ENCODE measurements around the gene CDK14.

Gene CDK14

DNA sequence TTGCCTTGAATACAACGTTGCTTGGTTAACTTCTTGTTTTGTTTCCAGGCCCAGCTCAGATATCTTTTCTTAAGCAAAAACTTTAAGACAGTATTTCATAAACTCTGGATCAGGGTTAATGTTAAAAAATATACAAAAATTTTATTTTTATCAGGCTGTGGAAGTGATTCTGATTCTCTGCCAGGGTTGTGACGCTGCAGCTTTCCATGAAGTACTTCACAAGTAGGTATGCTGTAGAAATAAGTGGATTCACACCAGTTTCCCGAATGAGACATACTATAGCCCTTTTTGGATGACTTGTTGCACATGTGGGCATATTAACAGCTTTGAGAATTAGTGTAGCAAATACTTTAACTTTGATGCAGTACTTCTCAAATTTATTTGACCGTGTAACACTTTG is 70.1 kb downstream of the CDK14 start:
- DNase-seq = no peak
- Histone ChIP-seq H3K79me1 (ENCODE audit: low read length) (no peaks in the 10 kb centered on the region), H3K36me3 (ENCODE audit: control insufficient read depth in 1 of 2, insufficient read depth in 2 of 2, low read length in 2 of 2) (no peaks in the 10 kb centered on the region), H3K4ac (ENCODE audit: low read depth, low read length) (no peak overlapping the region), H3K4me1 (ENCODE audit: control insufficient read depth in 1 of 2, insufficient read depth in 2 of 2, low read length in 2 of 2) (no peaks in the 10 kb centered on the region), H3K14ac (ENCODE audit: low read length) (no peak overlapping the region), H2BK5ac (ENCODE audit: low read depth, low read length, poor library complexity) (no peak overlapping the region), H2AK5ac (ENCODE audit: low read length) (no peak overlapping the region), H3K9ac (ENCODE audit: low read length) (no peak overlapping the region), H2AFZ (ENCODE audit: insufficient read depth, low read length, poor library complexity) (no peak overlapping the region), H3K79me2 (ENCODE audit: control insufficient read depth, insufficient read depth, low read length, poor library complexity) (no peaks in the 10 kb centered on the region), H4K8ac (ENCODE audit: low read depth, low read length) (no peak overlapping the region), H3K27ac (ENCODE audit: low read depth, low read length) (no peak overlapping the region), H2BK12ac (ENCODE audit: low read length) (no peak overlapping the region), H3K23ac (ENCODE audit: low read length) (no peak overlapping the region), H4K12ac (ENCODE audit: low read depth, low read length) (no peak overlapping the region), H3K18ac (ENCODE audit: low read length) (no peak overlapping the region), H2BK120ac (ENCODE audit: insufficient read depth, low read length, poor library complexity) (no peak overlapping the region), H3K4me3 (ENCODE audit: low read depth, low read length) (no peak overlapping the region), H3K9me3 (ENCODE audit: insufficient read depth, low read depth, low read length) (no peaks in the 10 kb centered on the region), H4K91ac (ENCODE audit: low read depth, low read length) (no peak overlapping the region), H3K4me2 (ENCODE audit: low read length) (no peak overlapping the region), H3K27me3 (ENCODE audit: insufficient read depth, low read length) (no peaks in the 10 kb centered on the region)
- no CpG with 5 or more reads among the region's 4 CpGs for WGBS (ENCODE audit: extremely low coverage, insufficient coverage, insufficient read length)

DNA sequence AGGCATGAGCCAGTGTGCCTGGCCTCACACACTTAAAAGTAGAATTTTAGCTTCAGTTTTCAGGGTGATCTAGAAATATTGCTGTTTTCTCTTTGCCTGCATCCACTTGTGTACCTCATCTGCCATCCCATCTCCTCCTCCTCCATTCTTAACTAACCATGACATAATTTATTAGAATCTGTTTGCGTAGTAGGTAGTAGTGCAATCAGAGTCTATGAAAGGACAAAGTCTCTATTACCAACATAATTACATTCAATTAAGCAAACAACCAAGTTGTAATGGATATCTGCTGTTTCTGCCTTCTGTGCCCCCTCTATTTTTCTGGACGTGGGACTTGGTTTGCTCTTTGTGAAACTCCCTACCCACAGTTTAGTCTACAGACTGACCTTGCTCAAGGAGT is 72.9 kb downstream of the CDK14 start:
- Histone ChIP-seq H2BK12ac (ENCODE audit: low read length) (no peak overlapping the region), H3K14ac (ENCODE audit: low read length) (no peak overlapping the region), H3K23ac (ENCODE audit: low read length) (no peak overlapping the region), H3K27me3 (ENCODE audit: insufficient read depth, low read length) (no peaks in the 10 kb centered on the region), H3K4ac (ENCODE audit: low read depth, low read length) (no peak overlapping the region), H3K4me3 (ENCODE audit: low read depth, low read length) (no peak overlapping the region), H2BK120ac (ENCODE audit: insufficient read depth, low read length, poor library complexity) (no peak overlapping the region), H4K91ac (ENCODE audit: low read depth, low read length) (no peak overlapping the region), H3K4me1 (ENCODE audit: control insufficient read depth in 1 of 2, insufficient read depth in 2 of 2, low read length in 2 of 2) (no peaks in the 10 kb centered on the region), H3K4me2 (ENCODE audit: low read length) (no peak overlapping the region), H3K79me2 (ENCODE audit: control insufficient read depth, insufficient read depth, low read length, poor library complexity) (no peaks in the 10 kb centered on the region), H3K9me3 (ENCODE audit: insufficient read depth, low read depth, low read length) (no peaks in the 10 kb centered on the region), H4K8ac (ENCODE audit: low read depth, low read length) (no peak overlapping the region), H3K27ac (ENCODE audit: low read depth, low read length) (no peak overlapping the region), H4K12ac (ENCODE audit: low read depth, low read length) (no peak overlapping the region), H3K18ac (ENCODE audit: low read length) (no peak overlapping the region), H2BK5ac (ENCODE audit: low read depth, low read length, poor library complexity) (no peak overlapping the region), H2AK5ac (ENCODE audit: low read length) (no peak overlapping the region), H3K79me1 (ENCODE audit: low read length) (no peaks in the 10 kb centered on the region), H2AFZ (ENCODE audit: insufficient read depth, low read length, poor library complexity) (no peak overlapping the region), H3K36me3 (ENCODE audit: control insufficient read depth in 1 of 2, insufficient read depth in 2 of 2, low read length in 2 of 2) (no peaks in the 10 kb centered on the region), H3K9ac (ENCODE audit: low read length) (no peak overlapping the region)
- no CpG with 5 or more reads among the region's 2 CpGs for WGBS (ENCODE audit: extremely low coverage, insufficient coverage, insufficient read length)
- DNase-seq = no peak

DNA sequence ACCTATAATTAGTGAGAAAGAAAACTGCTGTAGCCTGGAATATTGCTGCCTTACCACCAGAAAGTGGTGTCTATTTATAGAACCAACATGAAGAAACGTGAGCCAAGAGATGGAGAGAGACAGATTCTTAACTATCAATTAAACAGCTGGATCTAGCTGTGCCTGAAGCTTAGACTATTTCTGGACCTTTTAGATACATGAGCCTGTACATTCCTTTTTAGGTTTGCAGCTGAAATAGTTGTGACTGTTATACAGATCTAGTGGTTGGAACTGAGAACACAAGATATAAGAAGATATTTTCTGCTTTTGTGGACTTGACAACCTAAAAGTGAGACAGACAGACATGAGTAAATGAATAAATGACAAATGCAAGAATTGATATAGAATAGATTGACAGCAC is 73.4 kb downstream of the CDK14 start:
- Histone ChIP-seq H4K12ac (ENCODE audit: low read depth, low read length) (no peak overlapping the region), H3K18ac (ENCODE audit: low read length) (no peak overlapping the region), H3K27me3 (ENCODE audit: insufficient read depth, low read length) (no peaks in the 10 kb centered on the region), H3K9ac (ENCODE audit: low read length) (no peak overlapping the region), H2AFZ (ENCODE audit: insufficient read depth, low read length, poor library complexity) (no peak overlapping the region), H3K36me3 (ENCODE audit: control insufficient read depth in 1 of 2, insufficient read depth in 2 of 2, low read length in 2 of 2) (no peaks in the 10 kb centered on the region), H2BK120ac (ENCODE audit: insufficient read depth, low read length, poor library complexity) (no peak overlapping the region), H2AK5ac (ENCODE audit: low read length) (no peak overlapping the region), H3K79me2 (ENCODE audit: control insufficient read depth, insufficient read depth, low read length, poor library complexity) (no peaks in the 10 kb centered on the region), H3K4ac (ENCODE audit: low read depth, low read length) (no peak overlapping the region), H3K4me3 (ENCODE audit: low read depth, low read length) (no peak overlapping the region), H2BK12ac (ENCODE audit: low read length) (no peak overlapping the region), H2BK5ac (ENCODE audit: low read depth, low read length, poor library complexity) (no peak overlapping the region), H3K14ac (ENCODE audit: low read length) (no peak overlapping the region), H3K23ac (ENCODE audit: low read length) (no peak overlapping the region), H3K4me2 (ENCODE audit: low read length) (no peak overlapping the region), H4K8ac (ENCODE audit: low read depth, low read length) (no peak overlapping the region), H3K9me3 (ENCODE audit: insufficient read depth, low read depth, low read length) (no peaks in the 10 kb centered on the region), H4K91ac (ENCODE audit: low read depth, low read length) (no peak overlapping the region), H3K79me1 (ENCODE audit: low read length) (no peaks in the 10 kb centered on the region), H3K4me1 (ENCODE audit: control insufficient read depth in 1 of 2, insufficient read depth in 2 of 2, low read length in 2 of 2) (no peaks in the 10 kb centered on the region), H3K27ac (ENCODE audit: low read depth, low read length) (no peak overlapping the region)
- WGBS (ENCODE audit: extremely low coverage, insufficient coverage, insufficient read length) = no CpG with 5 or more reads among the region's 1 CpG
- DNase-seq = no peak

GRCh38 chr7:90671571-90671970 is 75.5 kb downstream of the CDK14 start:
- Histone ChIP-seq H2BK5ac (ENCODE audit: low read depth, low read length, poor library complexity) (no peak overlapping the region), H3K4me2 (ENCODE audit: low read length) (no peak overlapping the region), H3K14ac (ENCODE audit: low read length) (no peak overlapping the region), H4K91ac (ENCODE audit: low read depth, low read length) (no peak overlapping the region), H3K79me2 (ENCODE audit: control insufficient read depth, insufficient read depth, low read length, poor library complexity) (no peaks in the 10 kb centered on the region), H4K8ac (ENCODE audit: low read depth, low read length) (no peak overlapping the region), H2AK5ac (ENCODE audit: low read length) (no peak overlapping the region), H3K27me3 (ENCODE audit: insufficient read depth, low read length) (no peaks in the 10 kb centered on the region), H3K9me3 (ENCODE audit: insufficient read depth, low read depth, low read length) (no peaks in the 10 kb centered on the region), H3K4ac (ENCODE audit: low read depth, low read length) (no peak overlapping the region), H3K4me3 (ENCODE audit: low read depth, low read length) (no peak overlapping the region), H2AFZ (ENCODE audit: insufficient read depth, low read length, poor library complexity) (no peak overlapping the region), H3K27ac (ENCODE audit: low read depth, low read length) (no peak overlapping the region), H2BK12ac (ENCODE audit: low read length) (no peak overlapping the region), H3K23ac (ENCODE audit: low read length) (no peak overlapping the region), H3K9ac (ENCODE audit: low read length) (no peak overlapping the region), H2BK120ac (ENCODE audit: insufficient read depth, low read length, poor library complexity) (no peak overlapping the region), H3K79me1 (ENCODE audit: low read length) (no peaks in the 10 kb centered on the region), H3K18ac (ENCODE audit: low read length) (no peak overlapping the region), H3K4me1 (ENCODE audit: control insufficient read depth in 1 of 2, insufficient read depth in 2 of 2, low read length in 2 of 2) (no peaks in the 10 kb centered on the region), H4K12ac (ENCODE audit: low read depth, low read length) (no peak overlapping the region), H3K36me3 (ENCODE audit: control insufficient read depth in 1 of 2, insufficient read depth in 2 of 2, low read length in 2 of 2) (no peaks in the 10 kb centered on the region)
- no CpG with 5 or more reads among the region's 2 CpGs for WGBS (ENCODE audit: extremely low coverage, insufficient coverage, insufficient read length)
- no peak for DNase-seq
